Measurements from ENCODE around the gene SESN3. TPM values are rescaled to one million over a fixed set of nuclear protein-coding genes. Genes with fewer than 3 reads are reported as not detected.

Gene SESN3
- total RNA-seq, 1 experiment from 2014 or later, result 1.4 TPM

- no peak for ATAC-seq
- peaks cover 20% of the 10 kb centered on the region for H3K27me3 ChIP-seq (ENCODE audit: control insufficient read depth, insufficient read depth, low read length)
- ChIA-PET POLR2A (no interaction called here), CTCF (no interaction called here)
- in situ Hi-C loops (cut with HindIII; ENCODE audit: low pct_unique_long_range_greater_than_20kb, low sequenced_read_pairs) (no loop called here), intact Hi-C loops (cut with micrococcal nuclease; ENCODE audit: unreplicated experiment) (no loop called here)
- BruUV-seq (replicated peaks), result no TSS peak
- H3K4me1 ChIP-seq (ENCODE audit: control insufficient read depth, insufficient read depth, low read length), result no peaks in the 10 kb centered on the region
- no peaks in the 10 kb centered on the region for H3K9me3 ChIP-seq (ENCODE audit: control insufficient read depth, insufficient read depth, low read depth, low read length)
- no peak overlapping the region for H3K27ac ChIP-seq (ENCODE audit: low read length)
- H3K36me3 ChIP-seq (ENCODE audit: control insufficient read depth, insufficient read depth, low read length), result no peaks in the 10 kb centered on the region
- no peak overlapping the region for H3K4me3 ChIP-seq (ENCODE audit: low read depth in 2 of 2, low read length in 2 of 2)
- DNase-seq (ENCODE audit: low read depth, low spot score), result no peak
- TF ChIP-seq SIN3A (IDR thresholded peaks at IDR 0.05; ENCODE audit: borderline replicate concordance, insufficient read depth, low read depth, low read length), result no peak
- no peak for TF ChIP-seq TCF7L2 (IDR thresholded peaks at IDR 0.05; ENCODE audit: low read depth, low read length)
- no peak for TF ChIP-seq REST (IDR thresholded peaks at IDR 0.05; ENCODE audit: insufficient read depth in 1 of 2, low read depth in 2 of 2, low read length in 1 of 2)
- no peak for TF ChIP-seq CTCF (IDR thresholded peaks at IDR 0.05)
- no peak for TF ChIP-seq POLR2AphosphoS5 (IDR thresholded peaks at IDR 0.05; ENCODE audit: low read depth, low read length)
Measured at GRCh38 chr11:95195831-95196230, 35.2 kb downstream of the SESN3 start.

DNA sequence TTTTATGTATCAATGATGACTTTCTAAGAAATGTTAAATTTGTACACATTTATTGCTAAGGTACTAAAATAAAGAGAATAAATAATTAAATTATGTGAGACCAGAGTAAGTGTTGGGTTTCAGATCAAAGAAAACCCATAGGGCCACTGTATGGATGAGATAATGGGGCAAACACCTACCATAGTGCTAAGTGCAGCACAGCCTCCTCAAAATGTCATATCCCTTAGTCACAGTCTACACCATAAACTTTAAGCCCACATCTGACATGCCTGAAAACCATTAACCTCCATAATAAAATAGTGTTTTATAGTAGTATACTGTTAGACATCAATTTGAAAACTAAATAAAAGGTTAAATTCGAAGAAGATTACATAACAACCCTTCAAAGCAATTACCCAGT lies 37.5 kb downstream of the SESN3 start:
- Histone ChIP-seq H3K36me3 (ENCODE audit: control insufficient read depth, insufficient read depth, low read length) (no peaks in the 10 kb centered on the region), H3K27ac (ENCODE audit: low read length) (no peak overlapping the region), H3K27me3 (ENCODE audit: control insufficient read depth, insufficient read depth, low read length) (peaks cover 13% of the 10 kb centered on the region), H3K4me3 (ENCODE audit: low read depth in 2 of 2, low read length in 2 of 2) (no peak overlapping the region), H3K9me3 (ENCODE audit: control insufficient read depth, insufficient read depth, low read depth, low read length) (no peaks in the 10 kb centered on the region), H3K4me1 (ENCODE audit: control insufficient read depth, insufficient read depth, low read length) (no peaks in the 10 kb centered on the region)
- TF ChIP-seq TCF7L2 (IDR thresholded peaks at IDR 0.05; ENCODE audit: low read depth, low read length) (no peak), SIN3A (IDR thresholded peaks at IDR 0.05; ENCODE audit: borderline replicate concordance, insufficient read depth, low read depth, low read length) (no peak), CTCF (IDR thresholded peaks at IDR 0.05) (no peak), REST (IDR thresholded peaks at IDR 0.05; ENCODE audit: insufficient read depth in 1 of 2, low read depth in 2 of 2, low read length in 1 of 2) (no peak), POLR2AphosphoS5 (IDR thresholded peaks at IDR 0.05; ENCODE audit: low read depth, low read length) (no peak)
- BruUV-seq (replicated peaks), result no TSS peak
- intact Hi-C loops (cut with micrococcal nuclease; ENCODE audit: unreplicated experiment), result no loop called here
- CTCF ChIA-PET, result no interaction called here
- DNase-seq (ENCODE audit: low read depth, low spot score) (no peak), ATAC-seq (no peak)
- POLR2A ChIA-PET, result no interaction called here
- in situ Hi-C loops (cut with HindIII; ENCODE audit: low pct_unique_long_range_greater_than_20kb, low sequenced_read_pairs), result no loop called here
